ENCODE measurements around the gene KATNIP.
A peak's percentile ranks its signal among the peaks of the same experiment; 100 is the strongest.

GRCh38 chr16:27549746-27550581 is at the start of gene KATNIP, which contains the start of gene GTF3C1:
- TF ChIP-seq GABPA (IDR thresholded peaks at IDR 0.05; ENCODE audit: low read depth) (peak; percentile 80), CTCF (IDR thresholded peaks at IDR 0.05; ENCODE audit: insufficient read depth, low read length) (no peak), REST (IDR thresholded peaks at IDR 0.05; ENCODE audit: insufficient replicate concordance, low read depth) (no peak), POLR2AphosphoS5 (IDR thresholded peaks at IDR 0.05; ENCODE audit: low read depth) (peak; percentile 60; the same call in 1 of the 2 replicates)

Data from HL-60 (cell line).